GM18511 (cell line): Measurements from ENCODE around the gene TOGARAM2.

Source experiments
- ATAC-seq: cut with Tn5 transposase; IDR thresholded peaks from one replicate; pipeline ENCODE4 v1.9.1; 2021; ENCODE audit warnings: mild to moderate bottlenecking, moderate library complexity; ENCODE audit not compliant: unreplicated experiment

TOGARAM2 gene

DNA sequence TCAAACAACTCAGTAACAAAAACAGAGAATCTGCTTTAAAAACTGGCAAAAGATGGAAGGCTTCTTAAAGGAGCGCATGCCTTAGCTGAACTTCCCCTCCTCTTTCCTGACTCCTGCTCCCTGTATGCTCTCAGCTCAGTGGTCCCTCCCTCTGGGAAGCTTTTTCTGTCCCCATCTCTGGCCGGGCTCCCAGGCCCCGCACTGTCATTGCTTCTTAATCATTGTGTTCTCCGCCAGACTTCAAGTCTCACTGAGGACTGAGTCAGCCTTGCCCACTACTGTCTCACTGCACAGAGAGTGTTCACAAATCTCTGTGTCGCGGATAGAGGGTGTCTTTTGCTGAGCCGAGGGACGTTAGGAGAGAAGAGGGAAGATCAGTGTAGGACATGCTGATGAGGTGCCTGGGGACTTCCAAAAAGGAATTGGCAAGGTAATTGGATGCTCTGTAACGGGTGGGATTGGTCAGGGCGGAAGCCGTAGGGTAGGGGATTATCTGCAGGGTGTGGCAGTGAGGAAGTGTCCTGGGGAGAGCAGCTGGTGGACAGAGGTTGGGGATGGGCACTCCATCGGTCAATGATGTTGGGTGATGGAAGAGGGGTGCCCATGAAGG is 16.2 kb downstream of the TOGARAM2 start:
- no peak for ATAC-seq

DNA sequence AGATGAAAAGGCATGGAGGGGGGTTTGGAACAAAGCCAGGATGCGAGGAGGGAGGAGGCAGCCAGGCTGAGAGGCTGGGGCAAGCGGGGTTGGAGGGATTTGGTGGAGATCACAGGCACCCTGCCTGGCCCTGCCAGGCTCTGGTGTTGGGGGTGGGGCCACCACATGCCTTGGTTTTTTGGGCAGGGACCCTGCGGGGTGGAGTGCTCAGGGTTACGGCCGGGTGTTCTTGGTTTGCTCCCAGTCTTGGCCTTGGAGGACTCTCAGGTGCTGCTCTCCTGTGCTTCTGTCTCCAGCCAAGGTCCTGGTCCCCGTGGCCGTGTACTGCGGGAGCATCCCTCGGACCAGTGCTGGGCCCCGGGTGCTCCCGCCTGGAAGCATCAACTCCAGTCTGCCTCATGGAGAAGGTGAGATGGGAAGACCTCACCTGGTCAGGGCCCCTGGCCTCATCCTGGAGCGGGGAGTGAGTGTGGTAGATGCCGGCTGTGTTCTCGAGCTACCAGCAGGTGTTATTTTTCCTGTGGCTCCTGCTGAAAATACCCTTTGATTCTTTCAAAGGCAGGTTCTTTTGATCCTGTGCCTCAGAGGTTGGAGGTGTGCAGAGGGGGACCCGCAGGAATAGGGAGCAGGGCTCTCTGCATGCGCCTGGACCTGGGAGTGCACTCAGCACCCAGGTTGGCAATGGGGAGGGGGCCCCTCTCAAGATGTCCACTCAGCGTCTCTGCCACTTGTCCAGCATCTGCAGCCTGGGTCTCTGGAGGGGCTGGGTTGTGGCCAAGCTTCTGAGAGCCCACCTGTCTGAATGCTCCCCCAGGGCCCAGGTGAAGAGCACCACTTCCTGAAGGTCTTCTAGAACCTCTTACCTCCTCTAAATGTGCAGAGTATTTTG is 17.0 kb downstream of the TOGARAM2 start:
- ATAC-seq: no peak

DNA sequence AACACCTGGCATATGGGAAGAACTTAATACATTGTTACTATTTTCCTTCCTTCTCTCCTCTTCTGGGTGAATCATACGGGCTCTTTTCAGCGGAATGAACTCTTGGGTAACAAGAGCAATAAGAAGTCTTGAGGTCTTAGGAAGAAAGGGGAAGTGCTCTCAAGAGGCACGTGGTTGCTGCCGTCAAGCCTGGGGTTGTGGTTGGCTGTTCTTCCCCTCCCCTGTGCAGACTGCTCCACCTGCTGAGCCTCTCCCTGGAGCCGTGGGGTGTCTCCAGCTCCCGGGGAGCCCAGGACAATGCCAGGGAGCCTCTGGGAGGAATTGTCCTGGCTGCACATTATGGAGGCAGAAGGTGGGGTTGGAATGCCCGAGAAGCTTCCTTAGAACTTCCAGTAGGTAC is 19.4 kb downstream of the TOGARAM2 start:
- ATAC-seq: peak; percentile 98

DNA sequence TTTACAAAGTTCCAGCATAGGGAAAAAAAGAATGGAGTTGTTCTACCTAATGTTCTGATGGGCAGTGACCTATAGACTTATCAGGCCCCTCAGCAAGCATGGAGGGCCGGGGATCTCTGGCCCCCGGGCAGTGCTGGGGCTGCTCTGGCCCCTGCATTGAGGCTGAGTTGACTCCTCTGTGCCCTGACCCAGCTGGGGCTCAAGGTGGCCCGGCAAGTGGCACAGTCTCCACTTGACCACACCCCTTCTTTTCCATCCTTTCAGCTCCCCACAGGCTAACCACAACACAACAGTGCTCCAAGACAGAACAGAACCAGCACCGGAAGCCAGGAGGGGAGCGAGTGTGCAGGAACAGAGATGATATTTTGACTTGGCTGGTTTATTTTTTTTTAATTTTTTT is 19.9 kb downstream of the TOGARAM2 start:
- ATAC-seq: no peak

DNA sequence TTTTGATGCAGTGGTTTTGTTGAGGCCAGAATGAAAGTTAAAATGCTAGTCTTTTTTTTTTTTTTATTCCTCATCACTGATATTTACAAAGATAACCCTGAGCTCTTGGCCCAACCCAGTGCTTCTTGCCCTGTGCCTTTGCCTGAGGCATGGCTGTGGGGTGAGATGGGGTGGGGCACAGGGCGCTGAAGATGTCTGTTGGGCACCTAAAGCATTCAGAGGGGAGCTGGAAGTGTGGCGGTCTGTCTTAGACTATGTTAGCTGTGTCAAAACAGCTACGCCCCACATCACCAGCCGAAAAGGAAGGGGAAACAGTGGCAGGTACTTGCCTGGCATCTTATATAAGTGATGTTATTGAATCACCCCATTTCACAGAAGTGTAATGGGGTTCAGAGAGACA is 20.7 kb downstream of the TOGARAM2 start:
- ATAC-seq: no peak

DNA sequence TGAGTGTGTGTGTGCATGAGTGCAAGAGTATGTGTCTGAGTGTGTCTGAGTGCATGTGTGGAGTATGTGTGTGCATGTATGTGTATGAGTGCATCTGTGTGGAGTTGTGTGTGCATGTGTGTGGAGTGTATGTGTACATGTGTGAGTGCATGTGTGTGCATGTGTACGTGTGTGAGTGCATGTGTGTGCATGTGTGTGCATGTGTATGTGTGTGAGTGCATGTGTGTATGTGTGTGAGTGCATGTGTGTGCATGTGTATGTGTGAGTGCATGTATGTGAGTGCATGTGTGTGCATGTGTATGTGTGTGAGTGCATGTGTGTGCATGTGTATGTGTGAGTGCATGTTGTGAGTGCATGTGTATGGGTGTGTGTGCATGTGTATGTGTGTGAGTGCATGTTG is 23.7 kb downstream of the TOGARAM2 start:
- ATAC-seq: no peak

DNA sequence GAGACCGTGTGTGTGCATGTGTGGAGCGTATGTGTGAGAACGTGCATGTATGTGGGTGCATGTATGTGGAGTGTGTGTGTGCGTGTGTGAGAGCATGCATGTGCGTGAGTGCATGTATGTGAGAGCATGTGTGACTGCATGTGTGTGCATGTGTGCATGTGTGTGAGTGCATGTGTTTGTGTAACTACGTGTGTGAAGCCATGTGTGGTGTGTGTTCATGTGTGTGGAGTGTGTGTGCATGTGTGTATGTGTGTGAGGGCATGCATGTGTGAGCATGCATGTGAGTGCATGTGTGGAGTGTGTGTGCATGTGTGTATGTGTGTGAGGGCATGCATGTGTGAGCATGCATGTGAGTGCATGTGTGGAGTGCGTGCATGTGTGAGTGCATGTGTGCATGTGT is 24.2 kb downstream of the TOGARAM2 start:
- no peak for ATAC-seq

DNA sequence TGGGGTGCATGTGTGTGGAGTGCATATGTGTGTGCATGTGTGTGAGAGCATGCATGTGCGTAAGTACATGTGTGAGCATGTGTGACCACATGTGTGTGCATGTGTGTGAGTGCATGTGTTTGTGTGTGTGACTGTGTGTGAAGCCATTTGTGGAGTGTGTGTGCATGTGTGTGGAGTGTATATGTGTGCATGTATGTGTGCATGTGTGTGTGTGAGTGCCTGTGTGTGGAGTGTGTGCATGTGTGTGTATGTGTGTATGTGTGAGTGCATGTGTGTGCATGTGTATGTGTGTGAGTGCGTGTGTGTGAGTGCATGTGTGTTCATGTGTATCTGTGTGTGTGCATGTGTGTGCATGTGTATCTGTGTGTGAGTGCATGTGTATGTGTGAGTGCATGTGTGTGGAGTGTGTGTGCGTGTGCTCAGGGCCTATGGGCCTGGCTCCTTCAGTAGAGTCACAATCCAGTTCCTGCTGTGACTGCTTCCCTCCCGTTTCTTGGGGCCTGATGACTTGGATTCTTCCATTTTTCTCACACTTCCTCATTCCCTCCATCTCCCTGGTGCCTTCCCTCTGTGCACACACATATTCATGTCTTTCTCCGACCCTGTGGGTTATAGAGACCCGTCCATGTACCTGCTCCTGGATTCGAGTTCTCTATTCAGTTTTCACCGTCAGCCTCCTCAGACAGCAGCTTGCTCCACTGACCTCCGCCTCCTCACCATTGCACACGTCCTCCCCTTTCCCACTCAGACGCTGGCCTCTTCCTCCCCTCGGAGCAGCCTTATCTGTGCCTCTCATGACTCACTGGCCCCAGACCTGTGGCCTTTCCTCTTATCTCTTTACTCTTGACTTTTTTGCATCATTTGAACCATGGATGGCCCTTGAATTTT is 25.2 kb downstream of the TOGARAM2 start:
- ATAC-seq: no peak

DNA sequence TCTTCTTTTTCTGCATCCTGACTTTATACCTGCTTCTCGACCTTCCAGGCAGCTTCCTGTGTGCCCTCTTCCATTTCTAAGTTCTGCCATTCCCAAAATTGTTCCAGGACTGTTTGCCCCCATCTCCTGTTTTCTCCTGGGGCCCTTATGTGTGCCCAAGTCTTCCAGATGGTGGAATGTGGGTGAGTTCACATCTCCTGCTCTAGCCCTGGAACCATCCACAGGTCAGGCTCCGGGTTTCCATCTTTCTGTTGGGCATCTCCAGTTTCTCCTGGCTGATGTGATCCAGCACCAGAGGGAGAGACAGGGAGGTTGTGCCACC is 25.8 kb downstream of the TOGARAM2 start:
- ATAC-seq: no peak

DNA sequence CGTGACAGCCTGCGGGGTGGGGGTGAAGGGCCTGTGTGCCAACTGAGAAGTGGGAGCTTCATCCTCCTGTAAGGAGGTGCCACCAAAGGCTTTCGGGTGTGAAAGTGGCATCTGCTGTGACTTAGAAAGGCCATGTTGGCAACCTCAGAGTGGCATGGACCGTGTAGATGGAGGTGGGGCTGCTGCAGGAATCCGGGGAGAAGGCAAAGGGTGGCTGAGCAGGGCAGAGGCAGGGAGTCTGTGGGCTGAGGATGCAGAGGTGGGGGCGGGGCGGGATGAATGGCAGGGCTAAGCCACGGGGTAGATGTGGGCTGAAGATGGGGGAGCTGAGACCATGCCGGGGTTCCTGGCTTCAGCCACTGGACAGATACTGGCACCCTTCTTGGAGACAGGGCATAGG is 28.2 kb downstream of the TOGARAM2 start:
- ATAC-seq: no peak

DNA sequence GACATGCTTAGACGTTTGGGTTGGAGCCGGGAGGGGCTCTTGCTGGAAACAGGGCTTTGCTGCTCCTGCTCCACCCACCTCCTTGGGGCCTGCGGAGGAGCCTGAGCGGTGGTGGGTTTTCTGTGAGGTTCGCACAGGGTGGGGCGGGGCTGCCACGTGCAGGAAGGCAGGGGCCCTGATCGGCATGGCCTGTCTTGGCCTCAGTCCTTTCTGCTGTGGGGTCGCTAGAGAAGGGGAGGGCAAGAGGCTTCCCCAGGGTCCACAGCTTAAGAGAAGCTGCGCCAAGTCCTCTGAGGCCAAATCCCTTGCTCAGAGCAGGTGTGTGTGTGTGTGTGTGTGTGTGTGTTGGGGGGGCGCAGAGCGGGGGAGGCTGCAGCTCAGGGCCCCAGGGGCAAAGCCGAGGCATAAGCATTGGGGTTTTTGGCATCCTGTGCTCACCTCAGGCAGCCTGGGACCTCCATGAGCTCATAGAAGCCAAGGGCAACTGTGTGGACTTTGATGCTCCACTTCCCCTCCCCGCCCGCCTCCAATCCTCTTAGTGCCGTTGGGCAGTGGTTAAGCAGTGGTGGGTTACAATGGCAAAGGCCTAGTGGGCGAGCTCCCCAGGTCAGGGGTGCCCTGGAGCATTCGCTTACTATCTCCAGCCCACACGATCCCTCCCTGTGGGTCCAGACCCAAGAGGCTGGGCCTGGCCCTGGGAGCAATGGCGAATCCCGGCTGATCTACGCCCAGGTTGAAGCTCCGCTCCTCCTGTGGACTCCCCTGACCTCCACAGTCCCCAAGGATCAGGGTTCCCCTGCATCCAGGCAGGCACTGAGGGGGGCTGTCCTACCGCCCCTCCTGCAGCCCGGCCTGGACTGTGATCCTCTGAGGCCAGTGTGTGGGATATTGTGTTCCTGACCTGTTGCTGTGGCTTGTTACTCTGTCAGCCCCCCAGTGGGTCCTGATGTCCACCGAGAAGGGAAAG is 28.9 kb downstream of the TOGARAM2 start:
- ATAC-seq: no peak

DNA sequence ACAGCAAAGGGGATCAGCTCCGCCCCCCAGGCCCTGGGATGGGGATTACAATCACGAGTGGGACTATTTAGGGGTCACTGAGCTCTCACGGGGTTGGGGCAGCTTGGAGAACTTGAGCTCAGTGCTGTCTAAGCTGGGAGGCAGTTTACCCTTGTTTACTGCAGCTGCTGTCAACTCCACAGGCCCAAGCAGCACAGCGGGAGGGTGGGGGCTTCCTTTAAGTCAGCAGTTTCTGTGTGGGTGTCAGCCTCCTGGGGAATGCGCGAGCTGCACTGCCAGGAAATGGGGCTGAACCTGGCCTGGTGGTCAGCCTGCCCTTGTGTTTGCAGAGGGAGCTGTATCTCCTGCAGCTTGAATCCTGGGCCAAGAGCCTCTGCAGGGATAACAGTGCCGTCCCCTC is 29.8 kb downstream of the TOGARAM2 start:
- no peak for ATAC-seq

DNA sequence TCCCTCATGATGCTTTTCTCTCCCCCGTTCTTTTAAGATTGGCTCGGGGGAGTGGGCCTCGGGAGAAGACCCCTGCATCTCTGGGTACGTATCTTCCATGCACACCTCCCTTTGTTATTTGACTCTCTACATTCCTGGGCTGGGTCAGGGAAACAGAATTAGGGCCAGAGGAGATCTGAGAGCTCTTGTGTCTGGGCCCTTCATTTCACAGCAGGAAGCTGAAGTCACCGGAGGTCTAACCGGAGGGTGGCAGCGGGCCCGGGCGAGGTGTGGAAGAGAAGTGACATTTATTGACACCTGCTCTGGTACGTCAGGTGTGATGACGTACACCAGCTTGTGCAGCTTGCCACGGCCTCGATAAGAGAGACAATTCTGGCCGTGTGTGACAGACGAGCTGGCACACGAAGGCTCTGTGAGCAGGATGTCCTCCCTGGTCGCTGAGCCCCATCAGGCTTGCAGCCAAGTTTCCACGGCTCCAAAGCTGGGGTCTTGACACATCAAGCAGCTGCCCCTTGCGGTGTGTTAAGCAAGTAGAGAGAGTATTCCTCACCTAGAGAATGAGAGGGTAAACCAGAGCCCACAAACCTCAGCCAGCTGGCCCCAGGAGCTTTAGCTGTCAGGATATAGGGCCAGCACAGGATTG is 30.4 kb downstream of the TOGARAM2 start:
- ATAC-seq: no peak

DNA sequence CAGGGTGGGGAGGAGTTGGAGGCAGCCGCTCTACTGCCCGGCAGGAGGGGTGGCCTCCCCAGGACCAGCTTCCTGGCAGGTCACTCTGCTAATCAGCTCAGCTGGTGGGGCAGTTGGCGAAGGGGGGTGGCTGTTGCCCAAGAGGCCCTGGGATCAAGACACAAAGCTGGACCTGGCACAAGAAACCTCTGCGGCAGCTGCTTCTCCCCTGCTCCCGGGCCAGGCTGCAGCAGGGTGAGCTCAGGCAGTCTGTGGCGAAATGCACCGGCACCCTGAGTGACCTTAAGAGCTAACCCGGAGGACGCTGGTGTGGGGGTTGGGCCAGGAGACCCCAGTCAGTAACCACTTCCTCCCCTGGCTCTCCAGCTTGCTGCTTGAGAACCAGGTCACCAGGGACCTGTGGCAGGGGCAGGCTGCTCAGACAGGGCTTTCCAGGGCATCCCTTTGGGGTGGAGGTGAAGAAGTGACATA is 31.1 kb downstream of the TOGARAM2 start:
- ATAC-seq: no peak

DNA sequence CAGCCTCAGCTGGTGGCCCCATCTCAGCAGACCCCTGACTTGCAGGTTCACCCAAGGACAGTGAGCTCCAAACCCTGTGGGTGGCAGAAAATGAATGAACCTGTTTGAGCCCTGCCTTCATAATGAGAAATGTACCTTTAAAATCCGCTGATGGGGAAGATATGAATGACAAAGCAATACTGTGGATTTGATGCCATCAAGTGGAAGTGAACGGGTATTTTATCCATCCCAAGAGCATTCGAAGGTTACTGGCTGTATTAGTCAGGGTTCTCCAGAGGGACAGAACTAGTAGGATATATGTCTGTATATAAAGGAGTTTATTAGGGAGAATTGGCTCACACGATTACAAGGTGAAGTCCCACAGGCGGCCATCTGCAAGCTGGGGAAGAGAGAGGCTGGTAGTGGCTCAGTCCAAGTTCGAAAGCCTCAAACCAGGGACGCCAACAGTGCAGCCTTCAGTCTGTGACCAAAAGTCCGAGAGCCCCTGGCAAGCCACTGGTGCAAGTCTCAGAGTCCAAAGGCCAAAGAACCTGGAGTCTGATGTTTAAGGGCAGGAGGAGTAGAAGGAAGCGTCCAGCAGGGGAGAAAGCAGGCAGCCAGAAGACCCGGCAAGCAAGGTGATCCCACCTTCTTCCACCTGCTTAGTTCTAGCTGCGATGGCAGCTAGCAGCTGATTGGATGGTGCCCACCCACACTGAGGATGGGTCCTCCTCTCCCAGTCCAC is 32.1 kb downstream of the TOGARAM2 start:
- ATAC-seq: no peak

DNA sequence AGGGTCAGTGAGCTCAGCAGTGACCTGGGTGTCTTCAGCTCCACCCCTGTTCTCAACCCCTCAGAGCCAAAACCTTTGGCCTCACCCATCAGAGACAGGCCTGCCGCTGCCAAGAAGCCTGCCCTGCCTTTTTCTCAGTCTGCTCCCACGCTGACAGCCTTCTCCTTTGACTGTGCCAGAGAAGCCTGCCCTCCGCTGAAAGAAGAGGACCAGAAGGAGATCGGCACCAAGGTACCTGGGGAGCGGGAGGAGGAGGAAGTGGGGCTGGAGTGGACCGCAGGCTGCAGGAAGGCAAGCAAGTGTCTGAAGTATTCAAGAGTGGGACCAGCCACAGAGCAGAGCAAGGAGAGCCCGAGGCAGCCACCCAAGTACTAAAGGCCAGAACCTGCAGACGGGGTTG is 33.2 kb downstream of the TOGARAM2 start:
- ATAC-seq: no peak

DNA sequence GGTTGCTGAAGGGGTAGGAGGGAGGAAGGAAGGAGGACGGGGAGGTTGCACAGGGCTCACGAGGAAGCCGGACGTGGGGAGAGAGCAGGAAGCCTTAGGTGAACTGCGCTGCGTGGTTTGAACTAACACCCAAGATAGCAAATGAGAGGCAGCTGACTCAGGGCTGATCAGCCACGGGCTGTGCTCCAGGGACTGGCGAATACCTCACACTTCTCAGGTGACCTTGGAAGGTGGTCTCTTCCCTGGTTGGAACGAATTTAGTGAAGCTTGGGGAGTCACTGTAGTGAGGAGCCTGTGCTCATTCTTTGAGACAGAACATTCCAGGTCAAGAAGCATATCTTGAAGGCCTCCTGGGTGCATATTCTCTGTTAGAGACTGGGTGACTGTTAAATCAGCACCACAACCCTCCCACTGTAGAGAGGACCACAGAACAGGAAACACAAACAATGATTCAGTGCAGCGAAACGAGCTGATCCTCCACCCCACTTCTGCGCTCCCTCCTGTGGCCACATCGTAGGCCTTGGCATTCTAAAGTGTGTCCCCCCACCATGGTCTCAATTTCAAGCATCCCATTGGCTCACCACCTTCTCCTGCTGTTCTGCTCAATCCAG is 33.8 kb downstream of the TOGARAM2 start:
- ATAC-seq: peak; percentile 62

DNA sequence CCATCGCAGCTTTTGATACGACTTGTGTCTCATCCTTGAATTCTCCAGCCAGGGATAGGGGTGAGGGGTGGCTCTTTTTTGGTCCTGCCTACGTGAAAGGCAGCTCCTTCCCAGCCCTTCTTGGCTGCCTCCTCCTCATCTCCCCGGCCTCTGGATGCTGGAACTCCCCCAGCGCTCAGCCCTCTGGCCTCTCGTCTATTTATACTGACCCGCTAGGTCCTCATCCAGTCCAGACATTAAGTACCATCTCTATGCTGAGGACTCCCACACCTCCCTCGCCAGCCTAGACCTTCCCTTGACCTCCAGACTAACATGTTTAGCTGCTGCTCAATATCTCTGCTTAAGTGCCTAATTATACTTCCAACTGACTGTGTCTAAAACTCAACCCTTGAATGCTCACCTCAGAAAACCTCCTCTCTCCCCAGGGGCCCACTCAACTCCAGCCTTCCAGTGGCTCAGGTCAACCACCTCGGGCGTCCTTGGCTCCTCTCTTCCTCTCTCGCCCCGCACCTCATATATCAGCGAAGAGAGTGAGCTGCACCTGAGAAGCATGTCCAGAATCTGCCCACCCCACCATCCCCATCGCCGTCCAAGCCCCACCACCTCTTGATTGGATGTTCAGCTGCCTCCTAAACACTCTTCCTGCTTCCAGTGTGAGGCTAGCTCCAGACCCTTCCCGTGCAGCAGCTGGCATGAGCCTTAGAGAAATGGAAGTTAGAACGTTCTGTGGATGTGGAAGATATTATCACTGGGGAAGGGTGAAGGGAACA is 34.8 kb downstream of the TOGARAM2 start:
- ATAC-seq: no peak
